Activated CD8-positive, alpha-beta memory T cell treated with anti-CD3 and anti-CD28 coated beads, Interleukin-2, amount 10 ng/mL, durations not matched to agents 7 days and 5 days (primary cell): ENCODE data around the gene DNAJC3. TPM values are rescaled to one million over a fixed set of nuclear protein-coding genes. Genes with fewer than 3 reads are reported as not detected.

Experiments used
- ATAC-seq: fragments of 150-1000 bp; cut with Tn5 transposase; one replicate; pipeline ENCODE4 v1.10.0; 2021; ENCODE audit warnings: moderate library complexity
- CTCF ChIA-PET: fragments of 350-600 bp; sonication (Branson Sonifier 250); formaldehyde crosslinking; loops from one replicate; lab custom pipeline; 2021; ENCODE audit warnings: antibody characterized with exemption; lab: Charles Lee
- DNase-seq: peaks from one replicate; pipeline ENCODE4 v3.0.0-alpha.2; 2020
- H3K27ac Mint-ChIP-seq: one replicate; pipeline ENCODE4 v1.8.0; 2021; ENCODE audit warnings: mild to moderate bottlenecking, mixed read lengths
- H3K27me3 Mint-ChIP-seq: one replicate; pipeline ENCODE4 v1.8.0; 2021; ENCODE audit warnings: mixed read lengths
- H3K36me3 Mint-ChIP-seq: one replicate; pipeline ENCODE4 v1.8.0; 2021; ENCODE audit warnings: mild to moderate bottlenecking, mixed read lengths
- H3K4me1 Mint-ChIP-seq: one replicate; pipeline ENCODE4 v1.8.0; 2021; ENCODE audit warnings: mixed read lengths
- H3K4me3 Mint-ChIP-seq: one replicate; pipeline ENCODE4 v1.8.0; 2021; ENCODE audit warnings: mild to moderate bottlenecking, moderate library complexity, mixed read lengths
- H3K9me3 Mint-ChIP-seq: one replicate; pipeline ENCODE4 v1.8.0; 2022; ENCODE audit warnings: low read depth, mixed read lengths
- total RNA-seq, 2 experiments: library from RNA; stranded (reverse); gene quantifications; one replicate each; pipeline ENCODE4 v1.2.3, GENCODE V29; 2021

Gene DNAJC3
- total RNA-seq = 10 to 100 TPM; 13.0 to 21.0 TPM

- Mint-ChIP-seq H3K4me3 (peak within 1 kb of the TSS; percentile 95), H3K4me1 (peaks cover 38% of the 10 kb centered on the region), H3K27me3 (no peaks in the 10 kb centered on the region), H3K27ac (peak within 1 kb of the TSS; percentile 92), H3K9me3 (peaks cover 1% of the 10 kb centered on the region), H3K36me3 (peaks cover 13% of the 10 kb centered on the region)
- CTCF ChIA-PET = interaction anchor here (1.6 kb wide), 1 partner anchor 16 kb away, joined by 5 read pairs; no protein-coding TSS in a partner anchor
- DNase-seq (peak; percentile 98), ATAC-seq (peak; percentile 97)
These were observed at the start of gene DNAJC3 for GRCh38 chr13:95676762-95677563. TSS of gene DNAJC3 (plus strand) at chr13:95677139. CDS start at chr13:95677256, 117 bp downstream.

GRCh38 chr13:95627590-95627989 lies 49.3 kb upstream of the DNAJC3 start:
- Mint-ChIP-seq H3K36me3 (no peaks in the 10 kb centered on the region), H3K9me3 (no peaks in the 10 kb centered on the region), H3K27ac (no peak overlapping the region), H3K4me3 (no peak overlapping the region), H3K4me1 (no peaks in the 10 kb centered on the region), H3K27me3 (peaks cover 21% of the 10 kb centered on the region)
- no peak for DNase-seq
- CTCF ChIA-PET = interaction anchor here (4.2 kb wide), 1 partner anchor 206 kb away, joined by 53 read pairs; no protein-coding TSS in a partner anchor
- ATAC-seq = no peak

GRCh38 chr13:95628488-95628887 lies 48.5 kb upstream of the DNAJC3 start:
- DNase-seq = no peak
- CTCF ChIA-PET = no interaction called here
- Mint-ChIP-seq H3K4me1 (no peaks in the 10 kb centered on the region), H3K36me3 (no peaks in the 10 kb centered on the region), H3K27ac (no peak overlapping the region), H3K9me3 (no peaks in the 10 kb centered on the region), H3K27me3 (peaks cover 21% of the 10 kb centered on the region), H3K4me3 (no peak overlapping the region)
- no peak for ATAC-seq

- Mint-ChIP-seq H3K27ac (no peak overlapping the region), H3K27me3 (peaks cover 23% of the 10 kb centered on the region), H3K9me3 (no peaks in the 10 kb centered on the region), H3K4me1 (no peaks in the 10 kb centered on the region), H3K4me3 (no peak overlapping the region), H3K36me3 (no peaks in the 10 kb centered on the region)
- DNase-seq (no peak), ATAC-seq (no peak)
- CTCF ChIA-PET = no interaction called here
These were observed 47.9 kb upstream of the DNAJC3 start for GRCh38 chr13:95629071-95629470.

GRCh38 chr13:95630593-95630992 lies 46.3 kb upstream of the DNAJC3 start:
- Mint-ChIP-seq H3K27ac (no peak overlapping the region), H3K9me3 (no peaks in the 10 kb centered on the region), H3K4me1 (no peaks in the 10 kb centered on the region), H3K27me3 (peaks cover 22% of the 10 kb centered on the region), H3K36me3 (no peaks in the 10 kb centered on the region), H3K4me3 (no peak overlapping the region)
- CTCF ChIA-PET = interaction anchor here (1.4 kb wide), 1 partner anchor 204 kb away, joined by 5 read pairs; no protein-coding TSS in a partner anchor
- ATAC-seq (no peak), DNase-seq (no peak)

GRCh38 chr13:95636853-95637252 lies 40.1 kb upstream of the DNAJC3 start:
- no peaks in the 10 kb centered on the region for H3K9me3 Mint-ChIP-seq
- peaks cover 29% of the 10 kb centered on the region for H3K27me3 Mint-ChIP-seq
- no peak overlapping the region for H3K4me3 Mint-ChIP-seq
- no peak for ATAC-seq
- no peak overlapping the region for H3K27ac Mint-ChIP-seq
- no peaks in the 10 kb centered on the region for H3K36me3 Mint-ChIP-seq
- H3K4me1 Mint-ChIP-seq = peaks cover 2% of the 10 kb centered on the region
- DNase-seq = no peak
- CTCF ChIA-PET = no interaction called here

- Mint-ChIP-seq H3K4me3 (no peak overlapping the region), H3K27ac (no peak overlapping the region), H3K27me3 (peaks cover 55% of the 10 kb centered on the region), H3K36me3 (no peaks in the 10 kb centered on the region), H3K9me3 (no peaks in the 10 kb centered on the region), H3K4me1 (peaks cover 12% of the 10 kb centered on the region)
- DNase-seq (no peak), ATAC-seq (no peak)
- CTCF ChIA-PET = no interaction called here
These were observed 35.5 kb upstream of the DNAJC3 start for GRCh38 chr13:95641291-95642027.

GRCh38 chr13:95642028-95642621 lies 34.8 kb upstream of the DNAJC3 start:
- Mint-ChIP-seq H3K4me3 (no peak overlapping the region), H3K27me3 (peaks cover 57% of the 10 kb centered on the region), H3K36me3 (no peaks in the 10 kb centered on the region), H3K4me1 (peaks cover 12% of the 10 kb centered on the region), H3K27ac (no peak overlapping the region), H3K9me3 (no peaks in the 10 kb centered on the region)
- DNase-seq = no peak
- CTCF ChIA-PET = no interaction called here
- peak; percentile 41 for ATAC-seq

GRCh38 chr13:95642999-95643398 lies 33.9 kb upstream of the DNAJC3 start:
- H3K27me3 Mint-ChIP-seq = peaks cover 63% of the 10 kb centered on the region

GRCh38 chr13:95643571-95643935 lies 33.4 kb upstream of the DNAJC3 start:
- DNase-seq (no peak), ATAC-seq (no peak)
- Mint-ChIP-seq H3K9me3 (no peaks in the 10 kb centered on the region), H3K27ac (no peak overlapping the region), H3K27me3 (peaks cover 62% of the 10 kb centered on the region), H3K36me3 (no peaks in the 10 kb centered on the region), H3K4me1 (peaks cover 12% of the 10 kb centered on the region), H3K4me3 (peak overlapping the region; percentile 52)
- CTCF ChIA-PET = interaction anchor here (1.5 kb wide), 1 partner anchor 19 kb away, joined by 3 read pairs; no protein-coding TSS in a partner anchor

More at GRCh38 chr13:95642999-95643398, 33.9 kb upstream of the DNAJC3 start:
- Mint-ChIP-seq H3K36me3 (no peaks in the 10 kb centered on the region), H3K9me3 (no peaks in the 10 kb centered on the region), H3K27ac (no peak overlapping the region), H3K4me1 (peaks cover 12% of the 10 kb centered on the region), H3K4me3 (no peak overlapping the region)
- DNase-seq (no peak), ATAC-seq (no peak)
- CTCF ChIA-PET = interaction anchor here (1.5 kb wide), 1 partner anchor 19 kb away, joined by 3 read pairs; no protein-coding TSS in a partner anchor

- peak; percentile 45 for ATAC-seq
- no peak for DNase-seq
- H3K27ac Mint-ChIP-seq = no peak overlapping the region
- H3K9me3 Mint-ChIP-seq = no peaks in the 10 kb centered on the region
- H3K4me3 Mint-ChIP-seq = peak overlapping the region; percentile 61
- H3K27me3 Mint-ChIP-seq = peaks cover 58% of the 10 kb centered on the region
- no peaks in the 10 kb centered on the region for H3K36me3 Mint-ChIP-seq
- CTCF ChIA-PET = interaction anchor here (1.5 kb wide), 1 partner anchor 20 kb away, joined by 3 read pairs; no protein-coding TSS in a partner anchor
- peaks cover 12% of the 10 kb centered on the region for H3K4me1 Mint-ChIP-seq
These were observed 32.9 kb upstream of the DNAJC3 start for GRCh38 chr13:95643936-95644598.

- ATAC-seq = peak; percentile 88
- peaks cover 12% of the 10 kb centered on the region for H3K4me1 Mint-ChIP-seq
- H3K9me3 Mint-ChIP-seq = no peaks in the 10 kb centered on the region
- H3K27ac Mint-ChIP-seq = no peak within 1 kb of the TSS
- H3K27me3 Mint-ChIP-seq = peaks cover 58% of the 10 kb centered on the region
- peak within 1 kb of the TSS; percentile 61 for H3K4me3 Mint-ChIP-seq
- no peaks in the 10 kb centered on the region for H3K36me3 Mint-ChIP-seq
- CTCF ChIA-PET = interaction anchor here (1.5 kb wide), 1 partner anchor 20 kb away, joined by 3 read pairs; no protein-coding TSS in a partner anchor
- peak; percentile 55 for DNase-seq
These were observed 32.3 kb upstream of the DNAJC3 start, which contains the start of gene DZIP1 for GRCh38 chr13:95644601-95645052. TSS of gene DZIP1 (minus strand) at chr13:95644706. CDS start at chr13:95642029, 2,677 bp downstream.
